ENCODE results near the gene CYP27B1.

The CYP27B1 gene

GRCh38 chr12:57766464-57767304, at the start of gene CYP27B1:
Gene CYP27B1 (minus strand): TSS chr12:57767078. CDS start chr12:57767041, 37 bp downstream.
- no peak for TF ChIP-seq ZNF274 (IDR thresholded peaks at IDR 0.05; ENCODE audit: low read depth, low read length)
- H3K4me3 ChIP-seq (ENCODE audit: low read length), result no peak within 1 kb of the TSS; the same call in 1 of the 2 replicates

- TF ChIP-seq ZNF274 (IDR thresholded peaks at IDR 0.05; ENCODE audit: low read depth, low read length), result no peak
These were observed 49.4 kb upstream of the CYP27B1 start for GRCh38 chr12:57816001-57816854.

GRCh38 chr12:57815177-57816000, 48.5 kb upstream of the CYP27B1 start:
- no peak overlapping the region for H3K4me3 ChIP-seq (ENCODE audit: low read length)
- no peak for TF ChIP-seq ZNF274 (IDR thresholded peaks at IDR 0.05; ENCODE audit: low read depth, low read length)

More at GRCh38 chr12:57816001-57816854, 49.4 kb upstream of the CYP27B1 start:
- no peak overlapping the region for H3K4me3 ChIP-seq (ENCODE audit: low read length)

- H3K4me3 ChIP-seq (ENCODE audit: low read length), result no peak overlapping the region
- no peak for TF ChIP-seq ZNF274 (IDR thresholded peaks at IDR 0.05; ENCODE audit: low read depth, low read length)
These were observed 47.3 kb upstream of the CYP27B1 start for GRCh38 chr12:57813971-57814772.

- H3K4me3 ChIP-seq (ENCODE audit: low read length), result no peak overlapping the region
- no peak for TF ChIP-seq ZNF274 (IDR thresholded peaks at IDR 0.05; ENCODE audit: low read depth, low read length)
These were observed 46.5 kb upstream of the CYP27B1 start for GRCh38 chr12:57813111-57813970.

- TF ChIP-seq ZNF274 (IDR thresholded peaks at IDR 0.05; ENCODE audit: low read depth, low read length), result no peak
- no peak overlapping the region for H3K4me3 ChIP-seq (ENCODE audit: low read length)
These were observed 44.3 kb upstream of the CYP27B1 start for GRCh38 chr12:57811028-57811755.

- H3K4me3 ChIP-seq (ENCODE audit: low read length), result no peak overlapping the region
- TF ChIP-seq ZNF274 (IDR thresholded peaks at IDR 0.05; ENCODE audit: low read depth, low read length), result no peak
These were observed 43.6 kb upstream of the CYP27B1 start for GRCh38 chr12:57810450-57810849.

GRCh38 chr12:57809425-57809824, 42.5 kb upstream of the CYP27B1 start:
- H3K4me3 ChIP-seq (ENCODE audit: low read length), result no peak overlapping the region
- no peak for TF ChIP-seq ZNF274 (IDR thresholded peaks at IDR 0.05; ENCODE audit: low read depth, low read length)

GRCh38 chr12:57808351-57808750, 41.5 kb upstream of the CYP27B1 start:
- H3K4me3 ChIP-seq (ENCODE audit: low read length), result no peak overlapping the region
- no peak for TF ChIP-seq ZNF274 (IDR thresholded peaks at IDR 0.05; ENCODE audit: low read depth, low read length)

GRCh38 chr12:57807285-57807684, 40.4 kb upstream of the CYP27B1 start:
- H3K4me3 ChIP-seq (ENCODE audit: low read length), result no peak overlapping the region
- TF ChIP-seq ZNF274 (IDR thresholded peaks at IDR 0.05; ENCODE audit: low read depth, low read length), result no peak

- TF ChIP-seq ZNF274 (IDR thresholded peaks at IDR 0.05; ENCODE audit: low read depth, low read length), result no peak
- H3K4me3 ChIP-seq (ENCODE audit: low read length), result no peak overlapping the region
These were observed 39.8 kb upstream of the CYP27B1 start for GRCh38 chr12:57806677-57807076.

Measured in GM08714 (cell line).